NCI-H2171 treated with DMSO at 0.1 percent for 48 hours (cell line): Measurements from ENCODE around the gene ANKRD40CL.
"Not testable (repeated sequence)": the region's sequence is repeated elsewhere in the genome, so short reads cannot be mapped to it uniquely, and the experiment has no call there.

Experiments
- DNase-seq: peaks from one replicate; lab custom pipeline; 2025; lab: John Stamatoyannopoulos, UW

The ANKRD40CL gene

DNA sequence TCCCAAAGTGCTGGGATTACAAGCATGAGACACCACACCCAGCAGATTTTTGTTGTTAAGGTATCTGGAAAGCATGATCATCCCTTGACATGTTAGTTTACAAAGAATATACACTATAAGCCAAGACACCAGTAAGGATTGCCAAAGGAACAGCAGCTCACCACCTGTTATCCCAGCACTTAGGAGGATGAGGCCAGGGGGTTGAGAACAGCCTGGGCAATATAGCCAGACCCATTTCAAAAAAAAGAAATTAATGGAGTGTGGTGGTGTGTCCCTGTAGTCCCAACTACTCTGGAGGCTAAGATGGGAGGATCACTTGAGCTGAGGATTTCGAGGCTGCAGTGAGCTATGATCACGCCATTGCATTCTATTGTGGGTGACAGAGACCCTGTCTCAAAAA, 5.1 kb downstream of the ANKRD40CL start:
- DNase-seq: no peak

DNA sequence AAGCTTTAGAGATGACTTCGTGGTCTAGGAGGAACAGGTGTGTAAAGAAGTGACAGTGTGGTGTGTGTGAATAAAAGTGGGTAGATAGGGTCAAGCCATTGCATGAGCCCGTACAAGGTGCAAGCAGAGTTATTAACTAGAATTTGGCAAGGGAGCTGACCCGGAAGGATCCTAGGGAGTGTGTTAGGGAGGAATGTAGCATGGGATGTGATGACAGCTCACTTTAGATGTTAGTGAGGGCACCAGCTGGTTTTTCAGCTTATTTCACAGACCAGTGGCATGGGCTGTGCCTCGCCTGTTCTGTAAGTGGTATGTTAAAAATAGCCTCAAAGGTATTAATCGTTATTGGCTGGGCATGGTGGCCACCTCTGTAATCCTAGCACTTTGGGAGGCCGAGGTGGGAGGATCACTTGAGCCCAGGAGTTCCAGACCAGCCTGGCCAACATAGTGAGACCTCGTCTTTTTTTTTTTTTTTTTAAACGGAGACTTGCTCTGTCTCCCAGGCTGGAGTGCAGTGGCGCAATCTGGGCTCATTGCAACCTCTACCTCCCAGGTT, 8.3 kb downstream of the ANKRD40CL start:
- DNase-seq: no peak

DNA sequence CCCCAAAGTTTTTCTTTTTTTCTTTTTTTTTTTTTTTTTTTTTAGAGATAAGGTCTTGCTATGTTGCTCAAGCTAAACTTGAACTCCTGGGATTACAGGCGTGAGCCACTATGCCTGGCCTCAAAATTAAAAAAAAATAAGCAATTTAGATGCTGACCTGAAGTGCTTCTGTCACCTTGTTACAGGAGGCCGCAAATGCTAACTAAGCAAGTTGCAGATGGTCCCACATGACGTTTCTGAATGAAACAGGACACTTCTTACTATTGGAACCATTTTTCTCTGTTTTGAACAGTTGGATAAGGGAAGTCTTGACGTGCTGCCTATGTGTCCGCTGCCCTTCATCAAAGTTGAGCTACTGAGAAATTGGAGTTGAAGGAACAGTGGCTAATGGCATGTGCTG, 8.8 kb downstream of the ANKRD40CL start:
- peak; percentile 13 for DNase-seq

DNA sequence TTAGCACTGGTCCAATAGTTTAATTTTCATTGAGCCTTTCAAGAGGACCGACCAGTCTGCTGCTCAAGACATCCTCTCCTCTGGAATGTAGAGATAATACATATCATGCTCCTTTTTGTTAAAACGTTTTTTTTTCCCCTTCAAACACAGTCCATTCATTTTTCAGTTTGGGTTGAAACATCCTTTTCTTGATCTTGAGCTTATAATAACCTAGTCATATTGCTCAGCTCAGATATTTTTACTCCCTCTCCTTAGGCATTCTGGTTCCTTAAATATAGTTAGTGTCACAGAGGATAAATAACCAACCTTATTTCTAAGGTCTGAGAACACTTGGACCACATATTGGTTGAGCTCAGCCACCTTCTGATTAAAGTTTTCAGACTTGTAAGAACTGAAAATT, 12.8 kb downstream of the ANKRD40CL start:
- no peak for DNase-seq

DNA sequence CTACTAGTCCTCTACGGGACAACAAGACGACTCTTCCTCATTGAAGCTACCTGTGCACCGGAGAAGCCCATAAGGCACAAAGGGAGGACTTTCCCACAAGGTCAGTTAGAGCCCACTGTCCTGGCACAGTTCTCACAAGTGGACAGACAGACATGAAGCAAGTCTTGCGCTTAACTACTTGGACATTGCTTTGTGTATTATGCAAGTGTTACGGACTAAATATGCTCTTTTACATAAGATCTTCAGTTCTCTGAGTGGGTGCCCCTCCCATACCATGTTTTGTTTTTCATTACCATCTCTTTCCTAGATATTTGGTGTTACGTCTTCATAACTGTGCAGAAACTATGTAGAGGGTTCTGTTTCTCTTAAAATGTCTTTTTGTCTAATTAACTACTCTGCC, 18.1 kb downstream of the ANKRD40CL start:
- DNase-seq: no peak

DNA sequence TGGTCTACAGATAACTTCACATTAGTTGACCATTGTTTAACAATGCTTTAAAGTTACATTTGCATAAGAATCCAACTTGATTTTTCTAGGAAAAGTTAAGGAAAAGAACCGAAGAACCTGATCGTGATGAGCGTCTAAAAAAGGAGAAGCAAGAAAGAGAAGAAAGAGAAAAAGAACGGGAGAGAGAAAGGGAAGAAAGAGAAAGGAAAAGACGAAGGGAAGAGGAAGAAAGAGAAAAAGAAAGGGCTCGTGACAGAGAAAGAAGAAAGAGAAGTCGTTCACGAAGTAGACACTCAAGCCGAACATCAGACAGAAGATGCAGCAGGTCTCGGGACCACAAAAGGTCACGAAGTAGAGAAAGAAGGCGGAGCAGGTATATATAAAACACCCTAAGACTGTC, 21.7 kb downstream of the ANKRD40CL start:
- DNase-seq: no peak

DNA sequence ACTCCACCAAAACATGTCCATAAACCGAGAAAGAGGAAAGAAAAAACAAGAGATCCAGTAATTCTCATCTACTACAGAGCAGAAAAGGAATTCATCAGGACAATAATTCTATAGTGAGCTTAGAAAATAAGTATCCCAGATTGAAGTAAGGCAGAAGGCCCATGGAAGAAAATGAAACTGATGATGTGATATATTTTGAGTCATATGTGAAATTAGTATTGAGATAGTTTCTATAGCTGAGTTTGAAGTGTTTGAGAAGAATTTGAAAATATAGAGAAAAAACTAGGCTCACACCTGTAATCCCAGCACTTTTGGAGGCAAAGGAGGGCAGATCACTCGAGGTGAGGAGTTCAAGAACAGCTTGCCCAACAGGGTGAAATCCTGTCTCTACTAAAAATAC, 28.2 kb downstream of the ANKRD40CL start:
- DNase-seq: no peak

DNA sequence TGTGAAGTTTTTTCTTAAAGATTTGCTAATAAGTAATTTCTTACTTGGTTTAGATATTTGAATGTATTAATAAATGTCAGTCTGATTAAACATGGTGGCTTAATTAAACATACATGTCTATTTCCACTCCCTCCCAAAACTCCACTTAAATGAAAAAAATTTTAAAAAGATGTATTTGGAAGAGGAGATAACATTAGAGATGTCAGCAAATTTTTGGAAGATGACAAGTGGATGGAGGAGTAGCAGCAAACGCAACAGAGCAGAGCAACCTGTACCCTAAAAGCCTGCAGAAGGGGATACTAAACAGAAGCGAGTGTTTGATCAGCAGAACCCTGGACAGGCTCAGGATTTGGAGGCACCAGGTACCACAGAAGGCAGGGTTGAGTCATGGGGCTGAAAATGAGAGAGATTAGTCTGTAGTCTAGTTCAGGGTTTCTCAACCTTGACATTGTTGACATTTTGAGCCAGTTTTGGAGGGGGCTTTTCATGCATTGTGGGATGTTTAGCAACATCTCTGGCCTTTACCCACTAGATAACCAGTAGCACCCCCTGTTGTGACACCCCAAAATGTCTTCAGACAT, 30.1 kb downstream of the ANKRD40CL start:
- no peak for DNase-seq

DNA sequence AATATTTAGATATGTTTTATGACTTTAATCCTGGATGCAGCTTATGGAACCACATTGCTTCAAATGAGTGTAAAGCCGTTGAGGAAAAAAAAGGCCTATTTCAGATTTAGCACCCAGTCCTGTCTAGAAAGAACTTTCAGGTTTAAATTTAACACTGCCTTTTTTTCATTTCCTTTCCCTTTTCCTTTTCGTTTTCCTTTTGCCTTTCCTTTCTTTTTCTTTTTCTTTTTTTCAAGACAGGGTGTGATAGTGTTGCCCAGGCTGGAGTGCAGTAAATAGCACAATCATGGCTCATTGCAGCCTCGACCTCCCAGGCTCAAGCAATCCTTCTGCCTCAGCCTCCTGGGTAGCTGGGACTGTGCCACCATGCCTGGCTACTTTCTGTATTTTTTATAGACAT, 32.0 kb downstream of the ANKRD40CL start:
- DNase-seq: no peak

DNA sequence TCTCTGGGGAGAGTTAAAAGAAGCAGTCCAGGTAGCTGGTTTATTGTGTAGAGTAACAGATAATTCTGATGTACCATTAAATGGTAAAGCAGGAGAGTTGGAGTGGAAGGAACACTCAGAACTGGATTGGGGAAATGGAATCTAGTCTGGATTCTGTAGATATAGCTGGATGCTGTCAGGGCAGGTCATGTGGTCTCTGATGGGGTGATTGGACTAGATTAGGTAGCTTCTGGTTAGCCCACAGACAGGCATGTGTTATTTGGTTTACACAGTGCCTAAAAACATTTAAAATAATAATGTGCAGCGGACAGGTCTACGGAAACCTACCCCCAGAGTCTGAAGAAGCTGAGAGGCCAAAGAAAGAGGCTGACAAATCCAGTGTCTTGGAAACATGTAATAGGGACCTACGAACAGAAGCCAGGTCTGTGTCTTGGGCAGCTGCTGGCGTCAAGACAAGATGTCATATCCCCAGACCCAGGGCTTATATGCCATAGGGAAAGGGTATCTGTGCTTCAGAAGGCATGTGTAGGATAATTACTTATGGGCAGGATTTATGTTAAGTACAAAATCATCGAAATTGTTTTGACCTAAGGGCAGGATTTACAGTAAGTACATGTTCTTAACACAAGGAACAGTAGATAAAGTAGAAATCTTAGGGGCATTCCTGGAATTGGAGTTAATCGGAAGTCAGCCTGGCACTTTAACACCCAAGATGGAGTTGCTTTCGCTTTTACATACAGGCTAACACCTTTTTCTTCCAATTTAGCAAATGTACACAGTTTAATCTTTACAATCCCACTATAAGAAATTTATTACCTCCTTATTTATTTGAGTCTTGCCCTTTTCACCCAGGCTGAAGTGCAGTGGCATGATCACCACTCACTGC, 35.5 kb downstream of the ANKRD40CL start:
- DNase-seq: no peak

DNA sequence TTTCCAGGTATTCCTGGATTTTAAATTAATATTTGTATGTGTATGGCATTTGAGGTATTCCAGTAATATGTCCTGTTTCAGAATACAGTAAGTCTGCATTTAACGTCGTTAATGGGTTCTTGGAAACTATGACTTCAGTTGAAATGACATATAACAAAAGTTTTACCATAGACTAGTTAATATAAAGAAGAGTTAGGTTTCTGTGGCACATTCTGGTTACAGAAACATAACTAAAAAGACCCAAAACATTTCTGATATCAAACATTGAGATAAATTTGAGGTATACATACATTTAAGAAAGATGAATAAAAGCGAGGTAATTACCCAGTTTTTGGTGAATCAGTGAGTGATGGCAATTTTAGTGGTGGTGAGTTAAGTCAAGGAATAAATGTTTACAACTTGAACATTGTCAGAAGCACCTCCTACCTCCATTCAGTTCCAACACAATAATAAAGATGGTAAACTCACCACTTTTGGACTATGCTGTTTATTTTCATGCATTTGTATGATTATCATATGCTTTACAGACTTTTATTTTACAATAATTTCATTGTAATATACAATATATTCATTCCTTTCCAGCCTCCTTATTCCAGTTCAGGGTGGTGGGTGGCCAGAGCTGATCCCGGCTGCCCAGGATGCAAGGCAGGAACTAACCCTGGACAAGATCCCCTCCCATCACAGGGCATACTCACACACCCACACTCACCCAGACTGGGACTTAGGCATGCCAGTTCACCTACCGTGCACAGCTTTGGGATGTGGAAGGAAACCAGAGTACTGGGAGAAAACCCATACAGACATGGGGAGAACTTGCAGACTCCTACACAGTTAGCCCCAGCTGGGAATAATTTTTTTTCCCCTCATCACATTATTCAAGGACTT, 38.2 kb downstream of the ANKRD40CL start:
- no peak for DNase-seq

DNA sequence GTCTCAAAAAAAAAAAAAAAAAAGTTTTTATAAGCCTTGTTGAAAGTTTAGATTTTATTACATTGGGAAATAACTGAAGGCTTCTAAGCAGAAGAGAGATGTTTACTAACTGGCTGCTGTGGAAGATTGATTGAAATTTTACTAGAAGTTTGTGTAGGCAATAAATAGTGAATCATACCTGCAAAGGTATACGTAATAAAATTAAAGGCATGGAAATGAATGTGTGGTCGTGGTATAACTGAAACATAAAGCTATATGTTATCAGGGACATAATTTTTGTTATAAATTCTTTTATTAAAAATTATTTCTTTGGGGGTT, 39.2 kb downstream of the ANKRD40CL start:
- no peak for DNase-seq

DNA sequence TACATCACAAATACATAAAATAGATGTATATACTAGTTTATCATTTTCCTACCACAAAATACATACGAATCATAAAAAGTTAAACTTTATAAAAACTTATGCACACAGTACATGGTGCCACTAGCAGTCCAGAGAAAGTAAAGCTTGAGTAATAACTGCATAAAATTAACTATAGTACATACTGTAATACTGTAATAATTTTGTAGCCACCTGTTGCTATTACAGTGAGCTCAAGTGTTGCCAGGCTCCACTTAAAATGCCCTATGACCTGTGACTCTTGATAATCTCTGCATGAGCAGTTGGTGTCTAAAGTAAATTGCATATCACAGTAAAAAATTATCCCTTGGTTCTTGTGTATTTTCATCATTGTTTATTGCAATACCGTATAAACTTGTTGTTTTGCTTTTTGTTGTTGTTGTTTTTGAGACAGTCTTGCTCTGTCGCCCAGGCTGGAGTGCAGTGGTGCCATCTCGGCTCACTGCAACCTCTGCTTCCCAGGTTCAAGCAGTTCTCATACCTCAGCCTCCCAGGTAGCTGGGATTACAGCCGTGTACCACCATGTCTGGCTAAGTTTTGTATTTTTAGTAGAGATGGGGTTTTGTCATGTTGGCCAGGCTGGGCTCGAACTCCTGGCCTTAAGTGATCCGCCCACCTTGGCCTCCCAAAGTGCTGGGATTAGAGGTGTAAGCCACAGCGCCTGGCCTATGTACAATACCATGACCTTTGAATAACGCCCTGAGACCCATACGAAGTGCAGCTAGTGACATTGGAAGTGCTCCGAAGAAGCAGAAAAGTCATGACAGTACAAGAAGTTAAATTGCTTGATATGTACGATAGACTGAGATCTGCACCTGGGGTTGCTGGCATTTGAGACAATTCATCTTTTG, 41.3 kb downstream of the ANKRD40CL start:
- DNase-seq: no peak

DNA sequence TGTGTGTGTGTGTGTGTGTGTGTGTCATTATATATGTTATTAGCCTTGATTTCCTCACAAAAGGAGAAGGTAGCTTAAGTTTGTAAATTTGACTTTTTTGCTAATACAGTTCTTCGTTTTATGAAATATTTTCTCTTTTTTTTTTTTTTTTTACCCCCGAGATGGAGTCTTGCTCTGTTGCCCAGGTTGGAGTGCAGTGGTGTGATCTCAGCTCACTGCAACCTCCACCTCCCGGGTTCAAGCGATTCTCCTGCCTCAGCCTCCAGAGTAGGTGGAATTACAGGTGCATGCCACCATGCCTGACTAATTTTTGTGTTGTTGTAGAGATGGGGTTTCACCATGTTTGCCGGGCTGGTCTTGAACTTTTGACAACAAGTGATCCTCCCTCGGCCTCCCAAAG, 42.7 kb downstream of the ANKRD40CL start:
- DNase-seq: not testable (repeated sequence)

DNA sequence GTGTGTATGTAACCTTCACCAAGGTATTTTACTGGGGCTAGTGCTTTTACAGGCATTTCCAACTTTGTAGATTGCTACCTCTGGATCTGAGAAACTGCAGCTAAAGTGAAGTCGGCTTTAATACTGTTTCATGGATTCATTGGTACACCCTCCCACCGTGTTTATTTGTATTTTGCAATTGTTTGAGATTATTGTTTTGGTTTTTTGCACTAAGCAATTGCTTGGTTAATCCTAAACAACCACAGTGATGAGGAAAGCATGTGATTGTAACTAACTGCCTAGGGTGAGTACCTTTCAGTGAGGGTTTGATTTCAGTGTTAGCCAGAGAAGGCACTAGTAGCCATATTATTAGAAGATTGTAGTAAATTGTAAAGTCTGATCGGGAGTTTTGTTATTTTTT, 44.6 kb downstream of the ANKRD40CL start:
- DNase-seq: no peak

DNA sequence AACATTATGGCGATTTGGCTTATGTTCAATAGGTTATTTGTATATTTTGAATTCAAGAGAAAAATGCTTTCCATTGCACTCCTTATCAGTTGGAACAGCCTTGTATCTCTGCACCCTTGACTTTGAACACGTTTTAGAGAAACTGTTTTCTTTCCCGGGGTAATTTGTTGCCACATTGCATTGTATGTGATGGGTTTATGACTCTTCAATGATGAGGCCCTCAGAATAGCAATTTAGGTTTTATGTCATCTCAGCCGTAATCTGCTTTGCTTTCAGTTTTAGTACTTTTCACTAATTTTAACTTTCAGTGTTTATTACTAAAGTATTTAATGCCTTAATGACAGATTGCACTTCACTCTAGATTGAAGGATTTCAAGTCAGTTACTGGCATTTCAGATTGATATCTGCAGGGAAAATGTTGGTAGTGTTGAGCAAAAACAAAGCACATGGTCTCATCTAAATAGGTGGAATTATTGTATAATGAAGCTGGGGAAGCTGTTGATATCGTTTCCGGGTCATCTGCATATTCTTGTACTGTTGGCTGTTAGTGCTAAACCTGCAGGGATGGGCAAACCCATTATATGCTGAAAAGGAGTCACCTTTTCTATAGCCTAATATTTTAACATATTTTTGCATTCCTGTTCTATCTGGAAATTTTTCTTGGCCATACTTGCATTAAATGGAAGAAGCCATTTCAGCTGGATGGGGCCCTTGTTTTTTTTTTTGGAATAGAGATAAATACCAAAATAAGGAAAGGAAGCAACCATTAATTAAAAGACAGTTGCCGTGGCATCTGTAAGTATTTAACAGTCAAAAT, 45.9 kb downstream of the ANKRD40CL start:
- DNase-seq: no peak

DNA sequence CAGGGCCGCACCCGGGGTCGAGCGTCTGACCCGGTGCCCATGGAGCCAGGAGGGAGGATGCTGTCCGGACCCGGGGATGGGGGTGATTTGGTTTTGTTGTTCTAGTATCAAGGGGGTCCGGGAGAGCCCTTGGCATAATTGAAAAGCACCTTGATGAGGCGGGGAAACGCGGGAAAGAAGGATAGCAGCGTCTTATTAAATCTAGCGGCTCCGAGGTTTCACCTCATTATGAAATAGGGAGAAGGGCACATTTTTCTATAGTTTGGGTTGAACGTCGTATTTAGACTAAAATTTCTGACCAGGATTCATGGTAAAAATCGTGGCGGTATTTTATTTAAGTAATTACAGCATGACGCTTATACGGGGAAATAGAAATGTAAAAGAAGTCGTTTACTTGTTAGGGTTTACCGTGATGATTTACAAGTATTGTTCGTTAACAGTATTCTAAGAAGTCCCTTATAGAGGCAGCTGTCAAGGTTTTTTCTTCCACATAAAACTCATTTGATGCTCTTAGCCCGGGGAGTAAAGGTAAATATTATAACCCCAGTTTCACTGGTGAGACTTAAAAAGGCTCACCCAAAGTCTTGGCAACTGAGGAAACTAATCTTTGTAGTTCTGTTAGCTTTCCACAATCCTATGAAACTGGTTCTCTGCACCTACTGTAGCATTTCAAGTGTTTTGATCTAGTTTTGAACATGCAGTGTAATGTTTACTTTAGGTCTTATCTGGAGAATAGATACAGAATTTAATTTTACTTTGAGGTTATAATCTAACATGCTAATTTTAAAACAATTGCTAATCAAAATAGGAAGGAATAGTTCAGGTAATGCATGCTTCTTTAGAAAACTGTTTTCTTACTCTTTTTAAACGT, 47.2 kb downstream of the ANKRD40CL start:
- peak; percentile 66 for DNase-seq

DNA sequence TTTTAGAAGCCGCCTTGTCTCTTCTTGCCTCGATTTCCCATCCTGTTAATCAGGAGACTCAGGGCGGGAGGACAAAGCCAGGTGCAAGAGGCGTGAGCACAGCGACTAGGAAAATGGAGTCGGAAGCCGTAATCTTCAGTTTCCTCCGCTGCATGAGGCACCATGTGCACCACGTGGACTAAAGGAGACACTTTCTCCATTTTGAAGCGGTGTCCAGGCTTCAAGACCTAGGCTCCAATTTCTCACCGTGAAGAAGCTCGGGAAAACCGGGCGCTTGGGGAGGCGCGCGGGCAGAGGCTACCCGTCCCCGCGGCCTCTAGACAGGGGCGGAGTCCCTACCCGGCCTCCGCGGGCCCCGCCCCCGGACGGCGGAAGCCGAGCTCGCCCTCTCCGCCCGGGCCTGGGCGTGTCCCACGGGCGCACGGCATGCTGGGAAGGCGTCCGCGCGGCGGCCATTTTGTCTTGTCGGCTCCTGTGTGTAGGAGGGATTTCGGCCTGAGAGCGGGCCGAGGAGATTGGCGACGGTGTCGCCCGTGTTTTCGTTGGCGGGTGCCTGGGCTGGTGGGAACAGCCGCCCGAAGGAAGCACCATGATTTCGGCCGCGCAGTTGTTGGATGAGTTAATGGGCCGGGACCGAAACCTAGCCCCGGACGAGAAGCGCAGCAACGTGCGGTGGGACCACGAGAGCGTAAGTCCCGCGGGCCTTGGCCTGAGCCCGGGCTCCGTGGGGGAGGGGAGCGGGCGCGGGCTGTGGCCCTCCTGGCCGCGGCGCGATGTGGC, 48.0 kb downstream of the ANKRD40CL start, which contains the start of gene LUC7L3:
LUC7L3 (plus strand) TSS at position 460 of the 780 bp plus-strand sequence; CDS start at position 590, 130 bp downstream.
- peak; percentile 94 for DNase-seq

DNA sequence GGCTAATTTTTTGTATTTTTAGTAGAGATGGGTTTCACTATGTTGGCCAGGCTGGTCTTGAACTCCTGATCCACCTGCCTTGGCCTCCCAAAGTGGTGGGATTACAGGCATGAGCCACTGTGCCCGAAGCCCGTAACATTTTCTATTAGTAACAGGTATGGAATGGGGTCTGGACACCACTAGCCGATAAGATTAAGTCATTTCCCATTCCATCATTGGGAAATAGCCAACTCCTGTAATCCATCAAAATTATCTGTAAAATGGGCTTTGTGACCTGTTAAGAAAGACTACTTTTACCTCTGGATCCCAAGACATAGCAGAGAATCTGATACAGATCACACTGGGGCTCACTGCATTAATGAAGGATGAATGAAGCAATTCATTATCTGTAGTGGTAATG, 51.8 kb downstream of the ANKRD40CL start:
- no peak for DNase-seq
